ENCODE measurements around the gene MLPH. TPM values are rescaled to one million over a fixed set of nuclear protein-coding genes. Genes with fewer than 3 reads are reported as not detected.

The MLPH gene
- total RNA-seq, 2 donors from 2014 or later = 91.5 to 121 TPM

- DNase-seq = no peak
- no peak for ATAC-seq
- intact Hi-C loops (cut with DNase I) = loop anchor here (5.0 to 10.0 kb wide), 3 partner anchors 59 to 447 kb away; partner anchors contain the start of gene COL6A3 (in 2 of the 2)
Observed at GRCh38 chr2:237571551-237571950, 84.5 kb downstream of the MLPH start.

DNA sequence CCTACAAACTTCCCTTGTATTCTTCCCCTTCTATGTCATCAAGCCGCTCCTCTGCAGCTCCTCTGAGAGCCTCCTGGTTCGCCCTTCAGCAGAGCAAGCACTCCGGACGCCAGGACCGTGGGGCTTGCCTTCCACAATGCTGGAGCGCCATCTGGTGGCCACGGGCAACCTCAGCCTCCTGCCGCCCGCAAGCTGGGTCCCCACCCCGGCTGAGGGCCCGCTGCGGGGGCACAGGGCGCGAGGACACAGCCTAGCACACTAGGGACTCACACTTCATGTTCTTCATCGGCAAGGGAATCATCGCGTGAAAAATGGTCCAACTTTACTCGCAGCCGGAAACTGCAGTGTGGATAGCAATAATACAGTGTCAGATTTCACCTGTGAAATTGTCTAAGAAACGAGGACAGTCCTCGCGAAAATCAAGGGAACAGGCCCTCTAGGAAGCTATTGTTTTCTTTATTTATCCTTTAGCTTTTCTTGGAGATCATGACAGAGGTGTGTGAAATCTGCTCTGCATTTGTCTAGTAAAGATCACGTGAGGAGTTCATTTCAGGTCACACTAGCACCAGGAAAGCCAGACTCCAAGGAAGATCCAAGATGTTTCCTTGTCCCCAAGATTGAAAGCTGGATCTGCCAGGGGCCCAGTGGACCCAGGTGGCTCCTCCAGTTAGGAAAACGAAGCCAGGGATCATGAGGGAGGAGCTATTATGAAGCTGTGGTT lies 85.1 kb downstream of the MLPH start:
- ATAC-seq = peak; percentile 91 to 95
- intact Hi-C loops (cut with DNase I) = loop anchor here (1.0 to 10.0 kb wide), 5 partner anchors 60 to 447 kb away; partner anchors contain the start of gene COL6A3 (in 2 of the 2)

GRCh38 chr2:237572742-237573101 lies 85.7 kb downstream of the MLPH start:
- ATAC-seq = no peak

More for the DNA sequence above, 85.1 kb downstream of the MLPH start:
- DNase-seq = peak; percentile 93

GRCh38 chr2:237573721-237574415 lies 86.8 kb downstream of the MLPH start:
- no peak for DNase-seq
- intact Hi-C loops (cut with DNase I) = loop anchor here (5.0 to 10.0 kb wide), 3 partner anchors 62 to 449 kb away; partner anchors contain the start of gene COL6A3 (in 2 of the 2)
- no peak for ATAC-seq

More at GRCh38 chr2:237572742-237573101, 85.7 kb downstream of the MLPH start:
- DNase-seq = no peak
- intact Hi-C loops (cut with DNase I) = loop anchor here (1.0 to 10.0 kb wide), 5 partner anchors 60 to 448 kb away; partner anchors contain the start of gene COL6A3 (in 2 of the 2)

DNA sequence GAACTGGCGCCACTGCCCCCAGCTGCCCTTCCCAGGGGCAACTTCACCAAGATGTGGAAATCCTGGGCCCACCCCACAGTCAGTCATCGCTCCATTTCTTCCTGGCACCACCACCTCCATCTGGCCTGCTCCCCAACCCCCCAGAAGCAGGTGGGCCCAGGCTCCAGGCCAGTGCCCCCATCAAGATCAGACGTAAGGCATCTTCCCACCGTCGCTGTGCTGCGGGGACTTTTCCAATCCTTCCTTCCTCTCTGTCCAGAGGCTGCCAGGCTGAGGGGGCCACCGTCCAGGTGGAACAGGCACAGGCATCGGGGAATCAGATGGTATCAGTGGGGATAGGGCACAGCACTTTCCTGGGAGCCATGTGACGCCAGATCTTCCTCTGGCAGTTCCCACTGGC lies 87.4 kb downstream of the MLPH start:
- no peak for ATAC-seq
- DNase-seq = no peak
- intact Hi-C loops (cut with DNase I) = loop anchor here (5.0 to 10.0 kb wide), 3 partner anchors 62 to 450 kb away; partner anchors contain the start of gene COL6A3 (in 2 of the 2)

DNA sequence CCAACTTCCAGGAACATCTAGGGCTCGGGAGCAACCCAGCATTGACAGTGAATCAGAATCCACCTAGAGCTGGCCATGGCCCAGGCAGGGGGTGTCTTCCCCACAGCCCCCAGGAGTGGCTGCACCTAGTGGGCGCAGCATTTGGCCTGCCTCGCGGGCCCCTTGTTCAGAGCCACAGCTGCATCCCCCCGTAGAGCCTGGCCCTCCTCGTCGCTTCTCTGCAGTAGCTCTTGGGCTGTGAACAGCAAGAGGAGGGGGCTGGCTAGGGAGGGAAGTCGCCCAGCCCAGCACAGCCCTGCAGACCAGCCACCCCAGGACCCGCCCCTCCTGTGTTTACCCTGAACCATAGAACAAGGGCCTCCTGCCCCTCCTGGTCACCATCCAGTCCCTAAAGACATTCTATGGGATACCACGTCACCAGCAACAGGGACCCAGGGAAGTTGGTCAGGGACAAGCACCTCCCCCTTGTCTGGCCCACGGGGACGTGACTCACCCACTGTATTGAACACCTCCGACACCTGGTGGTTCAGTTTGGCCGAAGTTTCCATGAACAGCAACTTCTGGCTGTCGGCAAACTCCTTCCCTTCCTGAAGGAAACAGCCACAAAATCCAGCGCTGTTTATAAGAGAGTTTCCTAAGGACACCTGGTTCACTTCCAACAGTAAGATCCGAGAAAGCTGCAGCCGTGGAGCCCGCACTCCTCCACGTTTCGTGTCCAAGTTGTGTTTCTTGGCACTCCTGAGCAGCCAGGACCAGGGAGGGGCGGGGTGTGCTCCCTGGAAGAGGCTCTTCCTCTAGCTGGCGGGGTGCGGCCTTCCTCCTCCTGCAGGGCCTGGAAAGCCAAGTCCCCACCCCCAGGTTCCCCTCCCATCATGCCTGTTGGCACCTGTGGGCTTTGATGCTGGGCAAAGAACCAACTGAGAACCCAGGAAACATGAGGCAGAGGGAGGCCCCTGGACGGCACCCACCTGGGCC lies 88.1 kb downstream of the MLPH start:
- peak; percentile 70 for DNase-seq
- ATAC-seq = peak in 1 of 2 donors; percentile 50
- intact Hi-C loops (cut with DNase I) = loop anchor here (5.0 to 10.0 kb wide), 3 partner anchors 63 to 450 kb away; partner anchors contain the start of gene COL6A3 (in 2 of the 2)

- intact Hi-C loops (cut with DNase I) = loop anchor here (10.0 kb wide), 2 partner anchors 161 to 451 kb away; partner anchors contain the start of gene COL6A3 (in 2 of the 2)
- DNase-seq = no peak
- ATAC-seq = no peak
Observed at GRCh38 chr2:237575869-237576862, 89.1 kb downstream of the MLPH start.

GRCh38 chr2:237576974-237577373 lies 89.9 kb downstream of the MLPH start:
- intact Hi-C loops (cut with DNase I) = loop anchor here (10.0 kb wide), 2 partner anchors 162 to 452 kb away; partner anchors contain the start of gene COL6A3 (in 2 of the 2)
- no peak for DNase-seq
- ATAC-seq = no peak

DNA sequence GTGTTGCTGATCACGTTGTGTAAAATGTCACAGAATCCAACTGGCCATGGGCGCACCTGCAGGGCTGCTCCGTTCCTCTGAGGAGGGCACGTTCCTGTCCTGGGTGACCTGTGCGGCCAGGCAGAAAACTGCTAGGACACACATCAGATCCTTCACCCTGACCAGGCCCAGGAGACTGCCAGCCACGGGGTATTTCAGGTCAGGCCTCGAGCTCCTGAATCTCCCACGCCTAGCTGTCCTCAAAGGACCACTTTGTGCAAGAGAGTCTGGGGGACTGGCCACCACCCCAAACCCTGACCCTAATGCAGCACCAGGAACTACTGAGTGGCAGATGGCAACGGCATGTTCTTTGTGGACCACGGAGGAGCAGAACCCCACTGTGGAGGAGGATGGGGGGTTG lies 90.4 kb downstream of the MLPH start:
- ATAC-seq = no peak
- DNase-seq = no peak
- intact Hi-C loops (cut with DNase I) = loop anchor here (10.0 kb wide), 2 partner anchors 163 to 453 kb away; partner anchors contain the start of gene COL6A3 (in 2 of the 2)

DNA sequence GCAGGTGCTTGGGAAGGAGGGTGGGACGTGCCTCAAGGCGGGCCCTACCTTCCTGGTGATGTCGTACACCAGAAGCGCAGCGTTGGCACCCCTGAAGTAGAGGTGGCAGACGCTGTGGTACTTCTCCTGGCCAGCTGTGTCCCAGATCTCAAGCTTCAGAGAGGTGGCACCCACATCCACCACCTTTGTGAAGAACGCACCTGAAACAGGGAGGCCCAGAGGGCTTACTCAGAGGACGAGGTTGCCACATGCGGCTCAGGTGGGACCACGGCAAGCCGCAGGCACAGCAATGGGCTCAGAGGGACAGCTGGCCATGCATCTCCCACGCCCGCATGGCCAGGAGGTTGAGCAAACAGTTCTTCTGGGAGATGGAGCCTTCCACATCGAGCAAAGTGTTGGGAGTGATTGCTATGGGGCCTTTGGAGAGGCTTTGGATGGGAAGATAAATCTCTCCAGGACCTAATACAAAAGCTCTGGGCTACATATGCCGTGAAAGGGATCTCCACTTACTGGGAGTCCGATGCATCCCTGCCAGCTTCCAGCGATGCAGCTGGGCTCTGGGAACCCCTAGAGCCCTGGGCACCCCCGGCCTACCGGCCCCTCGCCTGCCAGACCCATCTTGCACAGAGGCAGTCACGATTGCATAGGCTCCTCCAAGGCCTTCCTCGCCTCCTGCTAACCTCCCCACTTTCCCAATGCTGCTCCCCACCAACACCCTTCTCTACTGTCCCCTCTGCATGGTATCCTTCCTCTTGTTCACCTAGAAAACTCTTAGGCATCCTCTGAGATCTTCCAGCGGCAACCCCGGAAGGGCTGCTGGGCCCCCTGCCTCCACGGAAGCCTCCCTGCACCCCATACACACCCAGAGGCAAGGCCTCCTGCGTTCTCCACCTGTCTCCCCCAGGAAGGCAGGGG lies 91.2 kb downstream of the MLPH start:
- intact Hi-C loops (cut with DNase I) = loop anchor here (10.0 kb wide), 2 partner anchors 163 to 453 kb away; partner anchors contain the start of gene COL6A3 (in 2 of the 2)
- ATAC-seq = no peak
- no peak for DNase-seq

- intact Hi-C loops (cut with DNase I) = loop anchor here (2.0 to 5.0 kb wide), 2 partner anchors 163 to 166 kb away; no protein-coding TSS in a partner anchor
- ATAC-seq (no peak), DNase-seq (no peak)
Observed at GRCh38 chr2:237581326-237581725, 94.3 kb downstream of the MLPH start.

DNA sequence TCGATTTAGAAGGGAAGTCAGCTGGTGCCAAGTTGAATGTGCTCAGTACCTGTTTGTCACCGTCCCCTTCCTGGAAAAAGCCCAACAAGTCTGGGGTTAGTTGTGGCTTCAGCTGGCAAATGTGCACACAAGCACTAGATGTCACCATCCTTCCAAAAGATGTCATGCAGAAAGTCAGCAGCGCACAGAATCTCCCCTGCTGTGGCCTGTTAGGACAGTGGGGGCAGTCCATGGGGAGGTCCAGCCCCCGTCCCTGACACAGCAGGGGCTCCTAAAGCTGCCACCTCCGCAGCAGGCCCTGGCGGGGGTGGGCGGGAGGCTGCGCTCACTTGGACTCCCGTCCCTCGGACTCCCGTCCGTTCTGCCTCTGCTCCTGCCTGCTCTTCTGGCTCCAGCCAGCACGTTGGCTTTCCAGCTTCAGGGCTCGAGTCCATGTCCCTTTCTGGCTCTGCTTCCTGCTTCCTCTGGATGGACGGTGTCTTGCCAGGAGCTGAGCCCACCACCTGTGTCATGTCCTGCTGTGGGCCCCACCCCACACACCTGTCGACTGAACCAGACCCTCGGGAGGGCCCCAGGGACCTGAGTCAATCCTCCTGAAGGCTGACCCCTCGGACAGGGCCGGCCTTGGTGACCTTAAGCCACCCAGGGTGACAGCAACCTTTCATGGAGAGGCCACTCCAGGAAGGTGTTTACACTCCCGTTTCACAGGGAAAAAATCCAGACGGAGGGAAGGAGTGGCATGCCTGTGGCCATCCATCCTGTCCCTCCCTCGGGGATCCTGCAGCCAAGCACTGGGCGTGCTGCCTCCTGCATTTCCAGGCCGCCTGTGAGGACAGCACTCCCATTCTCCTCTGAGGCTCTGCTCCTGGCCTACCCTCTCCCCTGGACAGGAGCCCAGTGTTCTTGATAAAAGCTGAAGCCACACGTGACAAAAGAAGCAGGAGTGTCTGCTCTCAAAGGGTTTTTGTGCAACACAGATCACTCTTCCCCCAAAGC lies 95.0 kb downstream of the MLPH start:
- intact Hi-C loops (cut with DNase I) = loop anchor here (2.0 to 5.0 kb wide), 2 partner anchors 163 to 165 kb away; no protein-coding TSS in a partner anchor
- peak; percentile 79 for DNase-seq
- peak; percentile 90 to 93 for ATAC-seq

DNA sequence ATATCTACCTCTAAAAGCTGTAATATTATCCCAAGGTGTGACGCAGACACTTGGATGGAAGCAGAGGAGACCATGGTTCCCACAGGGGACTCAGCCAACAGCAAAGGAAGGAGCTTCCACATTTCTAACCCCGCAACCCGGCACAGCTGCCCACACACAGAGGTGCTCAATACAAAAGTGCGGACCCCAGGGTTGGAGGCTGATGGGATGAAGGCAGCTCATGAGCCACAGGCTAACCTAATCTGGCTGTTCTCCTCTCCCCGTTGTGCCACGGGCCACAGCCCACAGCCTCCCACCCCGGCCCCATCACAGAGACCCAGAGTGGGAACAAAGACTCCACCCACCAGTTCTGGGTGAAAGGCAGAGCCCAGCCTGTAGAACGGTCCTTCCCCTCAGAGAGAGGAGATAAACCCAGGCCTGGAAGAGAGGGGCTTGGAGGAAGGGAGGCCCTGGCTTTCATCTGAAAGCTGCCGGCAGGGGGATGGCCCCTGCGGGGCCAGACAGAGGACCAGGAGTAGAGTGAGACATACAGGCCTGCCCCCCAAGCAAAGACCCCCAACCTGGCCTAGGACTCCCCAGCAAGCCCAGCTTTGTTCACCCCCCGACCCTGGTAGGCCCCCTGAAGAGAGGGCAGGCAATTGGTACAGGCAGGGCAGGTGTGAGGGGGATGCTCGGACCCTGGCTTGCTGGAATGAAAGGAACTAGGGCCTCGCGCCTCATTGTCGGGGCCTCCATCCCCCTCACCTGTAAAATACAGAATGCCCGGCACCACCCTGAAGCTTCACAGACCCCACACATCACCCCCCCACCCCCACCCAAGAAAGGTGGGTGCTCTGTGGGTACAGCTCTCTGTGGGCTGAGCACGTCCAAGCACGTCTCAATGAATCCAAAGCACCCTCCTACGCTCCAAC lies 96.6 kb downstream of the MLPH start:
- intact Hi-C loops (cut with DNase I) = loop anchor here in 1 of 2 donors (5.0 kb wide), 1 partner anchor 164 kb away; no protein-coding TSS in a partner anchor
- ATAC-seq (no peak), DNase-seq (no peak)

Data from left cardiac atrium (tissue), 4 donors.